Transverse colon (tissue), 3 donors: Measurements from ENCODE around the gene MED10.

Source experiments
- CTCF ChIP-seq, 5 experiments: fragments of 200-600 bp in 3 of 5; fragments of 450-650 bp in 2 of 5; sonication (generic) in 3 of 5; IDR thresholded peaks; 1 replicate in 2 of 5; 2 replicates in 3 of 5; pipeline ENCODE4 v1.5.1; 2016 to 2017; ENCODE audit warnings: antibody characterized with exemption in 5 of 5, inconsistent platforms in 3 of 5, mild to moderate bottlenecking in 2 of 5, moderate library complexity in 1 of 5
- EP300 ChIP-seq: sonication (generic); formaldehyde crosslinking; IDR thresholded peaks from one replicate; pipeline ENCODE4 v1.6.1; 2017; ENCODE audit warnings: antibody characterized with exemption, low read depth
- POLR2A ChIP-seq: fragments of 450-650 bp; IDR thresholded peaks from one replicate; pipeline ENCODE4 v1.6.1; 2016; ENCODE audit warnings: antibody characterized with exemption, mild to moderate bottlenecking, moderate library complexity

- no peak for TF ChIP-seq POLR2A
- no peak for TF ChIP-seq CTCF (IDR thresholded peaks at IDR 0.05)
- TF ChIP-seq EP300 = no peak
These were observed 17.3 kb upstream of the MED10 start for GRCh38 chr5:6395621-6396020.
